Measurements from ENCODE around the gene RRP1B. TPM values are rescaled to one million over a fixed set of nuclear protein-coding genes. Genes with fewer than 3 reads are reported as not detected.

Gene RRP1B
- total and polyA plus RNA-seq, 9 of the 15 experiments (the other 6 are each of a cell fraction or from before 2014, with no cell fraction given): 6.8 to 66.6 (median 41.9) TPM

DNA sequence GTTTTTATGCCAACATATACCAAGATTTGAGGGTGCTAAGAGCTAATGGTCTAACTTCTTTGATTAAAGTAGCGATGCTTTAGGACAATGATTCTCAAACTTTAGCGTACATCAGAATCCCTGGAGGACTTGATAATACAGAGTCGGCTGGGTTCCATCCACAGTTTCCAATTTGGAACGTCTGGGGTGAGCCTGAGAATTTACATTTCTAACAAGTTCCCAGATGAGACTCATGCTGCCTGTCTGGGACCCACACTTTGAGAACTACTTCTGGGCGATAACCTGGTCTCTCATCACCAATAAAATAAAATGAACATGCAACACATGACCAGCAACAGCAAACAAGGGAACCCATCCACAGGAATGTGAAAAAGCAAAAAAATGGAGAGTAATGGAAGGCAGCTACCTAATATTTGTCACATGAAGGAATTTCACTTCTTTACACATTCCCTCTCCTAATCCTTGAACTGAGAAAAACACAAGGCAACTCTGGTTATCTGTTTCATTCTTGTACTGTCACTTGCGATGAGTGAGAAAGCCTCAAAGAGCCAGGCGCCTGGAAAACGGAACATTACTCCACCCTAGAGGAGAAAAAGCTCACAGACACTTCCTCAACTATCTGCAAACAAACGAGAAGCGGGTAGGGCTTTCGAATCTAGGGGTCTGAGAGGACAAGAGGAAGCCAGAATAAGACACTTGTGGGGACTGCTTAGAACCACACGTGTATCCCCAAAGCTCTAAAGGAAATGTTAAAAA, 14.0 kb upstream of the RRP1B start (continued):
- TF ChIP-seq, protein P1, sequence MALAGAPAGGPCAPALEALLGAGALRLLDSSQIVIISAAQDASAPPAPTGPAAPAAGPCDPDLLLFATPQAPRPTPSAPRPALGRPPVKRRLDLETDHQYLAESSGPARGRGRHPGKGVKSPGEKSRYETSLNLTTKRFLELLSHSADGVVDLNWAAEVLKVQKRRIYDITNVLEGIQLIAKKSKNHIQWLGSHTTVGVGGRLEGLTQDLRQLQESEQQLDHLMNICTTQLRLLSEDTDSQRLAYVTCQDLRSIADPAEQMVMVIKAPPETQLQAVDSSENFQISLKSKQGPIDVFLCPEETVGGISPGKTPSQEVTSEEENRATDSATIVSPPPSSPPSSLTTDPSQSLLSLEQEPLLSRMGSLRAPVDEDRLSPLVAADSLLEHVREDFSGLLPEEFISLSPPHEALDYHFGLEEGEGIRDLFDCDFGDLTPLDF (CRISPR knock-in tag; IDR thresholded peaks at IDR 0.05): no peak
- TF ChIP-seq IRF2 (CRISPR knock-in tag; IDR thresholded peaks at IDR 0.05): no peak
- no peak for TF ChIP-seq KHSRP (IDR thresholded peaks at IDR 0.05)
- TF ChIP-seq, protein P2, sequence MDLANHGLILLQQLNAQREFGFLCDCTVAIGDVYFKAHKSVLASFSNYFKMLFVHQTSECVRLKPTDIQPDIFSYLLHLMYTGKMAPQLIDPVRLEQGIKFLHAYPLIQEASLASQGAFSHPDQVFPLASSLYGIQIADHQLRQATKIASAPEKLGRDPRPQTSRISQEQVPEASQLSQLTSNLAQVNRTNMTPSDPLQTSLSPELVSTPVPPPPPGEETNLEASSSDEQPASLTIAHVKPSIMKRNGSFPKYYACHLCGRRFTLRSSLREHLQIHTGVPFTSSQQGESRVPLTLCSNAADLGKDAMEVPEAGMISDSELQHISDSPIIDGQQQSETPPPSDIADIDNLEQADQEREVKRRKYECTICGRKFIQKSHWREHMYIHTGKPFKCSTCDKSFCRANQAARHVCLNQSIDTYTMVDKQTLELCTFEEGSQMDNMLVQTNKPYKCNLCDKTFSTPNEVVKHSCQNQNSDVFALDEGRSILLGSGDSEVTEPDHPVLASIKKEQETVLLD (IDR thresholded peaks at IDR 0.05): no peak
- no peak for TF ChIP-seq CTBP1 (IDR thresholded peaks at IDR 0.05; ENCODE audit: borderline replicate concordance)
- TF ChIP-seq, protein P3, sequence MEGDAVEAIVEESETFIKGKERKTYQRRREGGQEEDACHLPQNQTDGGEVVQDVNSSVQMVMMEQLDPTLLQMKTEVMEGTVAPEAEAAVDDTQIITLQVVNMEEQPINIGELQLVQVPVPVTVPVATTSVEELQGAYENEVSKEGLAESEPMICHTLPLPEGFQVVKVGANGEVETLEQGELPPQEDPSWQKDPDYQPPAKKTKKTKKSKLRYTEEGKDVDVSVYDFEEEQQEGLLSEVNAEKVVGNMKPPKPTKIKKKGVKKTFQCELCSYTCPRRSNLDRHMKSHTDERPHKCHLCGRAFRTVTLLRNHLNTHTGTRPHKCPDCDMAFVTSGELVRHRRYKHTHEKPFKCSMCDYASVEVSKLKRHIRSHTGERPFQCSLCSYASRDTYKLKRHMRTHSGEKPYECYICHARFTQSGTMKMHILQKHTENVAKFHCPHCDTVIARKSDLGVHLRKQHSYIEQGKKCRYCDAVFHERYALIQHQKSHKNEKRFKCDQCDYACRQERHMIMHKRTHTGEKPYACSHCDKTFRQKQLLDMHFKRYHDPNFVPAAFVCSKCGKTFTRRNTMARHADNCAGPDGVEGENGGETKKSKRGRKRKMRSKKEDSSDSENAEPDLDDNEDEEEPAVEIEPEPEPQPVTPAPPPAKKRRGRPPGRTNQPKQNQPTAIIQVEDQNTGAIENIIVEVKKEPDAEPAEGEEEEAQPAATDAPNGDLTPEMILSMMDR (IDR thresholded peaks at IDR 0.05 in 2 of 3, conservative IDR thresholded peaks at IDR 0.05 in 1 of 3; ENCODE audit: insufficient read depth in 2 of 3, low read depth in 1 of 3, low read length in 3 of 3): peak; percentile 65 to 86 (median 70)
- TF ChIP-seq FOXP1 (CRISPR knock-in tag; IDR thresholded peaks at IDR 0.05): no peak
- no peak for TF ChIP-seq SIRT6 (IDR thresholded peaks at IDR 0.05; ENCODE audit: low read depth, low read length)
- no peak for TF ChIP-seq ZNF644 (tag; IDR thresholded peaks at IDR 0.05; ENCODE audit: low read depth)
- TF ChIP-seq NCOR1 (IDR thresholded peaks at IDR 0.05): no peak
- TF ChIP-seq ETV6 (IDR thresholded peaks at IDR 0.05; ENCODE audit: borderline replicate concordance in 1 of 2, low read depth in 2 of 2, low read length in 1 of 2): no peak
- no peak for TF ChIP-seq ETV6 (CRISPR knock-in tag; IDR thresholded peaks at IDR 0.05; ENCODE audit: borderline replicate concordance)
- TF ChIP-seq ZNF232 (CRISPR knock-in tag; IDR thresholded peaks at IDR 0.05): no peak
- TF ChIP-seq TAF7 (tag; IDR thresholded peaks at IDR 0.05): no peak
- TF ChIP-seq RAD21 (CRISPR knock-in tag; conservative IDR thresholded peaks at IDR 0.05 in 1 of 2, IDR thresholded peaks at IDR 0.05 in 1 of 2): peak; percentile 74 to 88
- no peak for TF ChIP-seq ETS2 (tag; IDR thresholded peaks at IDR 0.05; ENCODE audit: borderline replicate concordance, poor library complexity, severe bottlenecking)
- TF ChIP-seq NBN (IDR thresholded peaks at IDR 0.05; ENCODE audit: low read depth): no peak
- TF ChIP-seq SRSF7 (optimal IDR thresholded peaks at IDR 0.05; ENCODE audit: low read depth, low read length): no peak
- TF ChIP-seq CEBPB (tag; IDR thresholded peaks at IDR 0.05): no peak
- TF ChIP-seq, protein P4, sequence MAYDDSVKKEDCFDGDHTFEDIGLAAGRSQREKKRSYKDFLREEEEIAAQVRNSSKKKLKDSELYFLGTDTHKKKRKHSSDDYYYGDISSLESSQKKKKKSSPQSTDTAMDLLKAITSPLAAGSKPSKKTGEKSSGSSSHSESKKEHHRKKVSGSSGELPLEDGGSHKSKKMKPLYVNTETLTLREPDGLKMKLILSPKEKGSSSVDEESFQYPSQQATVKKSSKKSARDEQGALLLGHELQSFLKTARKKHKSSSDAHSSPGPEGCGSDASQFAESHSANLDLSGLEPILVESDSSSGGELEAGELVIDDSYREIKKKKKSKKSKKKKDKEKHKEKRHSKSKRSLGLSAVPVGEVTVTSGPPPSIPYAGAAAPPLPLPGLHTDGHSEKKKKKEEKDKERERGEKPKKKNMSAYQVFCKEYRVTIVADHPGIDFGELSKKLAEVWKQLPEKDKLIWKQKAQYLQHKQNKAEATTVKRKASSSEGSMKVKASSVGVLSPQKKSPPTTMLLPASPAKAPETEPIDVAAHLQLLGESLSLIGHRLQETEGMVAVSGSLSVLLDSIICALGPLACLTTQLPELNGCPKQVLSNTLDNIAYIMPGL (CRISPR knock-in tag; IDR thresholded peaks at IDR 0.05): no peak
- TF ChIP-seq FOSL1 (tag; conservative IDR thresholded peaks at IDR 0.05): no peak
- peak; percentile 43; the same call in 1 of the 2 replicates for TF ChIP-seq STAG1 (CRISPR knock-in tag; IDR thresholded peaks at IDR 0.05; ENCODE audit: borderline replicate concordance)

Measured in K562 (cell line).